ENCODE data around the gene NAIF1. TPM values are rescaled to one million over a fixed set of nuclear protein-coding genes. Genes with fewer than 3 reads are reported as not detected.
A peak's percentile ranks its signal among the peaks of the same experiment; 100 is the strongest.

NAIF1 gene
- total RNA-seq, 1 experiment from 2014 or later, result 11.0 TPM

DNA sequence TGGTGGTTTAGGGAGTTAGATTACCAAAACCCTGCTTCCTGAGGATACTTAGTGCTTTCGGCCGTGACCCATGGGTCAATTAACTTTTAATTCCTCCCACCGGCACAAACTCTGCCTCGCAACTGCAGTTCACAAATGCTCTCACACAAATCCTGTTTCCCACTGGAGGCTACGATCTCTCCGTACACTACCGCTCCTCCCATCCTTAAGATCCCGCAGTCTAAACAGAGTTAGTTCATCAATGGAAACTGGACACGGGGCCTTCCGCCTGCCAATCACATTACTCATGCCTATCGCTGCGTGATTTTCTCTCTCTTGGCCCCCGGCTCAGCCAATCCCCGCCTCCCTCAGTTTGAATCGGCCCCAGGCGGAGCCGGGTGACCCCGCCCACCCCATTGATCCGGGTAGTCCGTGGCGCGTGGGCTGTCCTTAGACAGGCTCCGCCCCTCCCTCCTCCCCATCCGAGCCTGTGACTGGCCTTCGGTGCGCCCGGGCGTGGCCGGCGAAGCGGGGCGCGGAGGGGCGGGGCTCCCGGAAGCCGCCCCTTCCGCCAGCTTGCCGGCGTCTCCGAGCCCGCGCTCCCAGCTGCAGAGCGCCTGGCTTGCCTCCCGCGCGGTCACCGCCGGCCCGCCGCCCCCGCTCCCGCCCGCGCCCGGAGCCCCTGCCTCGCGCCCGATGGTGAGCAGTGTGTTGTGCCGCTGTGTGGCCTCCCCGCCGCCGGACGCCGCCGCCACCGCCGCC, 695 bp upstream of the NAIF1 start, which contains the start of gene SLC25A25:
Gene SLC25A25 (plus strand): TSS at position 588 of the 741 bp plus-strand sequence. CDS start 88 bp downstream, at position 676.
- intact Hi-C loops (cut with micrococcal nuclease), result no loop called here
- POLR2A ChIA-PET, result interaction anchor here (0.6 to 2.5 kb wide), 10 partner anchors 10 to 149 kb away, joined by 3 to 23 read pairs (median 4); no protein-coding TSS in a partner anchor

DNA sequence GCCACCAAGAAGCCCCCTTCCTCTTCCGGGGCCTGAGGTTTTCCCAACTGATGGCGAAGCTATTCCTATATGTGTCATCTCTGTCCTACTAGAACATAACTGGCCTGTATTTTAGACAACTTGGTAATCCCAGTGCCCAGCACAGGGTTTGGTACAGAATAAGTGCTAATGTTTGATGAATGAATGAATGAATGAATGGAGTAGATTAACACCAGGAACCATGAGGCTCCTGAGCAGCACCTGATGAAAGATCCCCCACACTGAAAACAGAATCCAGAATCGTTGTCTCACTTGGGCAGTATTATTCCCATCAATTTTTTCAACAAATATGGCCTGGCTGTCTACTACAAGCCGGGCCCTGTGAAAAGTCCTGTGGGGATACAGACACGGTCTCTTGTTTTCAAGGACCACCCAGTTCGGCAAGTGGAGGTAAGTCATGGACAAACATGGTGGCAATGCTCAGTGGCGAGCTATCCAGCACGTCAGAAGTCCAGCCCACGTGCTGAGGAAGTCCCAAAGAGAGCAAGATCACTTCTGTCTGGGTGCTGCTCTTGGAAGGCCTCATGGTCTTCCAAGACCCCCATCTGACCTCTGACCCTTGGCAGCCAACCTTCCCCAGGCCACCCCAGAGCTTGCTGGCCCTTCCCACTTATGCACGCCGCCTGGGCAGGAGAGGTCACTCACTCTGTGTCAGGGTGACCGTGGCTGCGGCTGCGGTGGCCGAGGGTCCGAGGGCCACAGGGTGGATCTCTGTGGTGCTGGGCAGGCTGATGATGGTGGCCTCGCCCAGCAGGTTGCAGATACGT, 1.0 kb downstream of the NAIF1 start:
- H3K36me3 ChIP-seq (ENCODE audit: control insufficient read depth in 1 of 2, insufficient read depth in 2 of 2, low read length in 2 of 2), result no peaks in the 10 kb centered on the region
- peak overlapping the region; percentile 88 for H3K9ac ChIP-seq (ENCODE audit: low read length)
- peak overlapping the region; percentile 50 to 81 for H3K4me3 ChIP-seq (replicated peaks in 1 of 2; ENCODE audit: low read depth in 1 of 2, low read length in 2 of 2)
- H3K4me1 ChIP-seq (ENCODE audit: control insufficient read depth in 1 of 2, insufficient read depth in 2 of 2, low read length in 2 of 2), result peaks cover 16 to 32% of the 10 kb centered on the region in 2 experiments
- H3K9me3 ChIP-seq (ENCODE audit: control insufficient read depth in 1 of 2, insufficient read depth in 1 of 2, low read depth in 1 of 2, low read length in 2 of 2), result no peaks in the 10 kb centered on the region
- DNase-seq (ENCODE audit: low read depth, low spot score) (no peak), ATAC-seq (no peak)
- BruUV-seq (replicated peaks), result no TSS peak
- H2AFZ ChIP-seq (ENCODE audit: low read depth, low read length, poor library complexity, severe bottlenecking), result no peak overlapping the region
- ChIA-PET RAD21 (ENCODE audit: low non-redundant PET in 1 of 2, low total read pairs in 2 of 2, uncharacterized antibody in 2 of 2, unreplicated experiment in 2 of 2) (interaction anchor here in 1 of 2 experiments (1.4 kb wide), 1 partner anchor 124 kb away, joined by 4 read pairs; no protein-coding TSS in a partner anchor), CTCF (interaction anchor here (0.6 to 1.2 kb wide), 2 partner anchors 9 to 51 kb away, joined by 3 to 4 read pairs; no protein-coding TSS in a partner anchor), POLR2A (interaction anchor here (0.7 to 1.4 kb wide), 2 partner anchors 14 to 33 kb away, joined by 3 to 6 read pairs; no protein-coding TSS in a partner anchor)
- peak overlapping the region; percentile 99 for H3K4me2 ChIP-seq (ENCODE audit: low read length)
- H3K27me3 ChIP-seq (ENCODE audit: insufficient read depth, low read length), result no peaks in the 10 kb centered on the region
- H3K9me2 ChIP-seq (ENCODE audit: insufficient read depth), result no peaks in the 10 kb centered on the region
- TF ChIP-seq MAX (IDR thresholded peaks at IDR 0.05) (no peak), EZH2 (IDR thresholded peaks at IDR 0.05) (no peak), ATF3 (IDR thresholded peaks at IDR 0.05) (no peak), ZFX (IDR thresholded peaks at IDR 0.05) (no peak), CEBPB (IDR thresholded peaks at IDR 0.05; ENCODE audit: low read depth) (no peak), CBX3 (IDR thresholded peaks at IDR 0.05; ENCODE audit: low read depth) (no peak), SIN3A (IDR thresholded peaks at IDR 0.05; ENCODE audit: low read depth) (no peak), EZH2phosphoT487 (IDR thresholded peaks at IDR 0.05; ENCODE audit: borderline replicate concordance) (no peak), POLR2AphosphoS5 (IDR thresholded peaks at IDR 0.05; ENCODE audit: low read depth, low read length) (no peak), EGR1 (IDR thresholded peaks at IDR 0.05; ENCODE audit: low read depth) (no peak)
- no peaks in the 10 kb centered on the region for H4K20me1 ChIP-seq (ENCODE audit: insufficient read depth)
- H3K27ac ChIP-seq (ENCODE audit: low read depth, low read length), result peak overlapping the region; percentile 70; the same call in 1 of the 2 replicates
- peaks cover 38% of the 10 kb centered on the region for H3K79me2 ChIP-seq (ENCODE audit: insufficient read depth, low read length)
- intact Hi-C loops (cut with micrococcal nuclease), result no loop called here

More for the DNA sequence above, 695 bp upstream of the NAIF1 start, which contains the start of gene SLC25A25:
- RAD21 ChIA-PET (ENCODE audit: low non-redundant PET in 1 of 2, low total read pairs in 2 of 2, uncharacterized antibody in 2 of 2, unreplicated experiment in 2 of 2), result interaction anchor here in 1 of 2 experiments (0.7 to 1.4 kb wide), 3 partner anchors 11 to 126 kb away, joined by 3 to 4 read pairs (median 4); no protein-coding TSS in a partner anchor
- Histone ChIP-seq H3K9me2 (ENCODE audit: insufficient read depth) (no peaks in the 10 kb centered on the region), H4K20me1 (ENCODE audit: insufficient read depth) (no peaks in the 10 kb centered on the region), H3K36me3 (ENCODE audit: control insufficient read depth in 1 of 2, insufficient read depth in 2 of 2, low read length in 2 of 2) (no peaks in the 10 kb centered on the region), H3K79me2 (ENCODE audit: insufficient read depth, low read length) (peaks cover 55% of the 10 kb centered on the region), H3K4me2 (ENCODE audit: low read length) (peak within 1 kb of the TSS; percentile 99), H3K4me1 (ENCODE audit: control insufficient read depth in 1 of 2, insufficient read depth in 2 of 2, low read length in 2 of 2) (peaks cover 33 to 45% of the 10 kb centered on the region in 2 experiments), H2AFZ (ENCODE audit: low read depth, low read length, poor library complexity, severe bottlenecking) (peak within 1 kb of the TSS; percentile 79), H3K9me3 (ENCODE audit: control insufficient read depth in 1 of 2, insufficient read depth in 1 of 2, low read depth in 1 of 2, low read length in 2 of 2) (no peaks in the 10 kb centered on the region), H3K4me3 (replicated peaks in 1 of 2; ENCODE audit: low read depth in 1 of 2, low read length in 2 of 2) (peak within 1 kb of the TSS; percentile 81 to 85), H3K9ac (ENCODE audit: low read length) (peak within 1 kb of the TSS; percentile 88), H3K27me3 (ENCODE audit: insufficient read depth, low read length) (no peaks in the 10 kb centered on the region), H3K27ac (ENCODE audit: low read depth, low read length) (peak within 1 kb of the TSS; percentile 95)
- CTCF ChIA-PET, result interaction anchor here (1.0 to 2.4 kb wide), 6 partner anchors 14 to 125 kb away, joined by 3 to 9 read pairs (median 6); no protein-coding TSS in a partner anchor
- DNase-seq (ENCODE audit: low read depth, low spot score) (peak; percentile 97), ATAC-seq (peak; percentile 86)
- TF ChIP-seq POLR2A (IDR thresholded peaks at IDR 0.05; ENCODE audit: borderline replicate concordance, extremely low read depth, insufficient read depth, insufficient read length) (peak; percentile 25), POLR2AphosphoS5 (IDR thresholded peaks at IDR 0.05; ENCODE audit: low read depth, low read length) (peak; percentile 63), TCF7L2 (IDR thresholded peaks at IDR 0.05; ENCODE audit: borderline replicate concordance, extremely low read depth, insufficient read depth, insufficient read length) (peak; percentile 26), EZH2 (IDR thresholded peaks at IDR 0.05) (no peak)
- BruUV-seq (replicated peaks), result no TSS peak

Data from HCT116 (cell line).